ENCODE data around the gene TNIP2.
"Not testable (repeated sequence)": the region's sequence is repeated elsewhere in the genome, so short reads cannot be mapped to it uniquely, and the experiment has no call there.

The TNIP2 gene

DNA sequence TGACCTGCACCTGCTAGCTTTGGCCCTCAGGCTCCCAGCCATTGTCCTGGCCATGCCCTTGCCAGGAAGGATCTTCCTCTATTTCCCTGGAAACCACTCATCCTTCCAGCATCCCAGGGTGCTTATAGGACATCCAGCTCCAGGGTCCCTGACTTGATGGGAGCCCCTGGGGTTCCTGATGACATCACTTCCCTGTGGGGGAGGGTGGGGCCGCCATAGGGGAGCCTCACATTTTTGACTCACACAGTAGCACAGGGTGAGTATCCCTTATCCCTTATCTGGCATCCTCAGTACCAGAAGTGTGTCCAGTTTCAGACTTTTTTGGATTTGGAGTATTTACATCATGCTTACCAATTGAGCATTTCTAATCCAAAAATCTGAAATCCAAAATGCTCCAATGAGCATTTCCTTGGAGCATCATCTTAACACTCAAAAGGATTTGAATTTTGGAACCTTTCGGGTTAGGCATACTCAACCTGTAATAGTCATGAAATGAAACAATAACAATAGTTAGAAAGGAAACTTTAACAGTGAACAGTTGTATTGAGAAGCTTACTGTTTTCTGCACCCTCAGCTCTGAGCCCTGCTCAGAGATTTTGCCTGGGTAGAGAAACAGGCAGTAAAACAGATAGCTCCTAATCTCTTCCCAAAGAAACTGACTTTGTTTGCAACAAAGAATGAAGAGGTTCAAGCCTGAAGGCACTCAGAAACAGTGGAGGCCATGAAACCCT lies 22.1 kb downstream of the TNIP2 start:
- Mint-ChIP-seq H3K4me1 (peaks cover 15 to 36% of the 10 kb centered on the region in 2 donors), H3K4me3 (peak overlapping the region in 1 of 2 donors; percentile 21), H3K27me3 (no peaks in the 10 kb centered on the region), H3K27ac (peak overlapping the region; percentile 80), H3K9me3 (peaks cover 7 to 11% of the 10 kb centered on the region in 2 donors), H3K36me3 (peaks cover 50 to 59% of the 10 kb centered on the region in 2 donors)
- ATAC-seq (replicated peaks) (peak in 1 of 2 donors; percentile 20), DNase-seq (no peak)

GRCh38 chr4:2733001-2733843 lies 22.9 kb downstream of the TNIP2 start:
- peak overlapping the region; percentile 89 for H3K27ac Mint-ChIP-seq
- no peaks in the 10 kb centered on the region for H3K27me3 Mint-ChIP-seq
- peaks cover 15 to 32% of the 10 kb centered on the region in 2 donors for H3K4me1 Mint-ChIP-seq
- peaks cover 46 to 53% of the 10 kb centered on the region in 2 donors for H3K36me3 Mint-ChIP-seq
- peak in 1 of 2 donors; percentile 15 for ATAC-seq (replicated peaks)
- DNase-seq = no peak
- peaks cover 4 to 11% of the 10 kb centered on the region in 2 donors for H3K9me3 Mint-ChIP-seq
- no peak overlapping the region for H3K4me3 Mint-ChIP-seq

DNA sequence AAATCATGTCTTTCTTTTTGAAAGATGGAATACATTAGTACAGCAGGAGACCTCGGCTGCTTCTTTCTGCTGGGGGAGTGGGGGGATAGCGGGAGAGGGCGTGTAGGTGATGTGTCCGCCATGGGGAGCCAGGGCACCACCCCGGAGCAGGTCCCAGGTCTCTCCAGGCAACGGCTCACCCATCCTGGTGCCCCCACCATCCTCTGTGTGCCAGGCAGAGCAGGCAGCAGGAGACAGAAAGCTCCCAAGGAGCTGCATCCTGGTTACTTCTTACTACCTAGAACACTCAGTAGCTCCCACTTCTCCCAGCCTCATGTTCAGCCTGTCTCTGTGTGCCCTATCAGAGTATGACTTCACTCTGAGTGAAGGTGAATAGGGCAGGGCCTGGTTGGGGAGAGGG lies 23.6 kb downstream of the TNIP2 start:
- DNase-seq (no peak), ATAC-seq (replicated peaks) (no peak)
- Mint-ChIP-seq H3K9me3 (peaks cover 4 to 11% of the 10 kb centered on the region in 2 donors), H3K4me1 (peaks cover 15 to 31% of the 10 kb centered on the region in 2 donors), H3K27me3 (no peaks in the 10 kb centered on the region), H3K4me3 (no peak overlapping the region), H3K27ac (peak overlapping the region; percentile 89), H3K36me3 (peaks cover 45 to 51% of the 10 kb centered on the region in 2 donors)

GRCh38 chr4:2731907-2732317 lies 24.2 kb downstream of the TNIP2 start:
- H3K4me3 Mint-ChIP-seq = no peak overlapping the region
- peaks cover 45 to 51% of the 10 kb centered on the region in 2 donors for H3K36me3 Mint-ChIP-seq
- ATAC-seq (replicated peaks) (no peak), DNase-seq (no peak)
- H3K4me1 Mint-ChIP-seq = peaks cover 15 to 31% of the 10 kb centered on the region in 2 donors
- H3K27me3 Mint-ChIP-seq = no peaks in the 10 kb centered on the region
- no peak overlapping the region for H3K27ac Mint-ChIP-seq
- peaks cover 4 to 11% of the 10 kb centered on the region in 2 donors for H3K9me3 Mint-ChIP-seq

- ATAC-seq (replicated peaks) (no peak), DNase-seq (no peak)
- Mint-ChIP-seq H3K27me3 (no peaks in the 10 kb centered on the region), H3K27ac (no peak overlapping the region), H3K9me3 (peaks cover 0 to 3% of the 10 kb centered on the region in 2 donors), H3K4me3 (no peak overlapping the region), H3K36me3 (peaks cover 31 to 36% of the 10 kb centered on the region in 2 donors), H3K4me1 (peaks cover 13 to 19% of the 10 kb centered on the region in 2 donors)
Measured at GRCh38 chr4:2729533-2729875, 26.6 kb downstream of the TNIP2 start.

DNA sequence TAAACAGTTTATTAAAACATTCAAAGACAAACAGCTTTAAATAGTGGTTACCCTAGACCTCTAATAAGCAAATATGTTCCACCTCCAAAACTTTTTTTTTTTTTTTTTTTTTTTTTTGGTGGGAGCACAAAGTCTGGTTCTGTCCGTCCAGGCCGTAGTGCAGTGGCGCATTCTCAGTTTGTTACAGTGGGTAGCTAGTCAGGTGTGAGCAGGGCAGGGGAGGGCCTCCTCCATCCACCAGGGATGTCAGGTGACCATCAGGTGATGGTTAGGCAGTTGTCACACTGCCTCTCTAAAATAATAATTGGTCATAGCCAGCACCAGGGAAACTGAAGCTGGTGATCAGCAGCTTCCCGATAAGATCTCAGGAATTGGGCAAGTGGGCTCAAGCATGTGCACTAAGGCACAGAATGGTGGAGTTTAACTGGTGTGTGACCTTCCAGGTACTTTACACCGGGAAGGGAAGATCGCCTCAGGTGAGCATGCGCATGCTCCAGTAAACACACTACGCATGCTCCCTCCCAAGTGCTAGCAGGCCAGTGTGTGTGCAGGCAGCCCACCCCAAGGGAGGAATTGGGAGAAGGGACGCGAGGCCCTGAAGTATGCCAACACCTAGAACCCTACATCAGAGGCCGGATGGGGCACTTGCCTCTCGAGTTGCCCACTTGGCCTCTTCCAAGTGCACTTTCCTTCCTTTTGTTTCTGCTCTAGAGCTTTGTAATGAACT lies 27.2 kb downstream of the TNIP2 start:
- H3K27ac Mint-ChIP-seq = peak overlapping the region; percentile 16
- H3K4me3 Mint-ChIP-seq = no peak overlapping the region
- DNase-seq = no peak
- ATAC-seq (replicated peaks) = no peak
- H3K9me3 Mint-ChIP-seq = no peaks in the 10 kb centered on the region
- peaks cover 10 to 14% of the 10 kb centered on the region in 2 donors for H3K4me1 Mint-ChIP-seq
- H3K27me3 Mint-ChIP-seq = no peaks in the 10 kb centered on the region
- peaks cover 27 to 36% of the 10 kb centered on the region in 2 donors for H3K36me3 Mint-ChIP-seq

GRCh38 chr4:2728221-2728620 lies 27.9 kb downstream of the TNIP2 start:
- H3K36me3 Mint-ChIP-seq = peaks cover 22 to 33% of the 10 kb centered on the region in 2 donors
- DNase-seq (no peak), ATAC-seq (replicated peaks) (no peak)
- H3K4me1 Mint-ChIP-seq = peaks cover 5 to 6% of the 10 kb centered on the region in 2 donors
- no peaks in the 10 kb centered on the region for H3K9me3 Mint-ChIP-seq
- H3K27ac Mint-ChIP-seq = no peak overlapping the region
- no peak overlapping the region for H3K4me3 Mint-ChIP-seq
- no peaks in the 10 kb centered on the region for H3K27me3 Mint-ChIP-seq

DNA sequence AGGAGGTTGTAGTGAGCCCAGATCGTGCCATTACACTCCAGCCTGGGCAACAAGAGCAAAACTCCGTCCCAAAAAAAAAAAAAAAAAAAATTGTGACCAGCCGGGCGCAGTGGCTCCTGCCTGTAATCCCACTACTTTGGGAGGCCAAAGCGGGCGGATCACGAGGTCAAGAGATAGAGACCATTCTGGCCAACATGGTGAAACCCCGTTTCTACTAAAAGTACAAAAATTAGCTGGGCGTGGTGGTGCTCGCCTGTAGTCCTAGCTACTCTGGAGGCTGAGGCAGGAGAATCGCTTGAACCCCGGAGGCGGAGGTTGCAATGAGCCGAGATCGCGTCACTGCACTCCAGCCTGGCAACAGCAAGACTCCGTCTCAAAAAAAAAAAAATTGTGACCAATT lies 29.3 kb downstream of the TNIP2 start:
- not testable (repeated sequence) for H3K27me3 Mint-ChIP-seq; H3K4me1 Mint-ChIP-seq; H3K4me3 Mint-ChIP-seq; H3K9me3 Mint-ChIP-seq; H3K27ac Mint-ChIP-seq; DNase-seq; ATAC-seq (replicated peaks)
- peaks cover 23 to 26% of the 10 kb centered on the region in 2 donors for H3K36me3 Mint-ChIP-seq

- H3K9me3 Mint-ChIP-seq = no peaks in the 10 kb centered on the region
- no peak overlapping the region for H3K4me3 Mint-ChIP-seq
- peaks cover 22 to 24% of the 10 kb centered on the region in 2 donors for H3K36me3 Mint-ChIP-seq
- DNase-seq = no peak
- no peaks in the 10 kb centered on the region for H3K27me3 Mint-ChIP-seq
- no peak for ATAC-seq (replicated peaks)
- H3K4me1 Mint-ChIP-seq = peaks cover 0 to 4% of the 10 kb centered on the region in 2 donors
- H3K27ac Mint-ChIP-seq = no peak overlapping the region
Measured at GRCh38 chr4:2725380-2725779, 30.8 kb downstream of the TNIP2 start.

DNA sequence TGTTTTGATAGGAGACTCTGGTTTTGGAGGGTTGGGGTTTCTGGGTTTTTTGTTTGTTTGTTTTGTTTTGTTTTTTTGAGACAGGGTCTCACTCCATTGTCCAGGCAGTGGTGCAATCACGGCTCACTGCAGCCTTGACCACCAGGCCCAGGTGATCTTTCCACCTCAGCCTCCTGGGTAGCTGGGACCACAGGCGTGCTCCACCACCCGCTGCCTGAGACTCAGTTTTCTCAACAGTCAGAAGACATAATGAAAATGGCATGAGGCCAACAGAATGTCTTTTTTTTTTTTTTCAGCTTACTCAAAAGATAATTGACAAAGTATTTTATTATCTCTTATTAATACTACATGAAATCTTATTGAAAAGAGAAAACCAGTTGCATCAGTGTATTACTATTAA lies 32.4 kb downstream of the TNIP2 start:
- no peak for DNase-seq
- no peak overlapping the region for H3K4me3 Mint-ChIP-seq
- no peak overlapping the region for H3K27ac Mint-ChIP-seq
- peaks cover 21 to 28% of the 10 kb centered on the region in 2 donors for H3K36me3 Mint-ChIP-seq
- no peaks in the 10 kb centered on the region for H3K27me3 Mint-ChIP-seq
- no peak for ATAC-seq (replicated peaks)
- H3K4me1 Mint-ChIP-seq = peaks cover 0 to 4% of the 10 kb centered on the region in 2 donors
- no peaks in the 10 kb centered on the region for H3K9me3 Mint-ChIP-seq

GRCh38 chr4:2722033-2722432 lies 34.1 kb downstream of the TNIP2 start:
- Mint-ChIP-seq H3K36me3 (peaks cover 25 to 34% of the 10 kb centered on the region in 2 donors), H3K9me3 (no peaks in the 10 kb centered on the region), H3K27ac (no peak overlapping the region), H3K4me3 (no peak overlapping the region), H3K27me3 (no peaks in the 10 kb centered on the region), H3K4me1 (peaks cover 0 to 4% of the 10 kb centered on the region in 2 donors)
- ATAC-seq (replicated peaks) (no peak), DNase-seq (no peak)

- no peak for DNase-seq
- peaks cover 25 to 34% of the 10 kb centered on the region in 2 donors for H3K36me3 Mint-ChIP-seq
- H3K9me3 Mint-ChIP-seq = no peaks in the 10 kb centered on the region
- H3K27me3 Mint-ChIP-seq = no peaks in the 10 kb centered on the region
- H3K4me3 Mint-ChIP-seq = no peak overlapping the region
- no peak overlapping the region for H3K27ac Mint-ChIP-seq
- no peak for ATAC-seq (replicated peaks)
- H3K4me1 Mint-ChIP-seq = peaks cover 0 to 4% of the 10 kb centered on the region in 2 donors
Measured at GRCh38 chr4:2721586-2721985, 34.5 kb downstream of the TNIP2 start.

- Mint-ChIP-seq H3K4me3 (no peak overlapping the region), H3K9me3 (no peaks in the 10 kb centered on the region), H3K36me3 (peaks cover 37 to 45% of the 10 kb centered on the region in 2 donors), H3K27ac (no peak overlapping the region), H3K27me3 (no peaks in the 10 kb centered on the region), H3K4me1 (peaks cover 17 to 31% of the 10 kb centered on the region in 2 donors)
- no peak for ATAC-seq (replicated peaks)
- no peak for DNase-seq
Measured at GRCh38 chr4:2716236-2716635, 39.9 kb downstream of the TNIP2 start.

GRCh38 chr4:2715426-2715825 lies 40.7 kb downstream of the TNIP2 start:
- Mint-ChIP-seq H3K4me1 (peaks cover 19 to 31% of the 10 kb centered on the region in 2 donors), H3K4me3 (no peak overlapping the region), H3K36me3 (peaks cover 37 to 49% of the 10 kb centered on the region in 2 donors), H3K27ac (no peak overlapping the region), H3K9me3 (no peaks in the 10 kb centered on the region), H3K27me3 (no peaks in the 10 kb centered on the region)
- ATAC-seq (replicated peaks) = no peak
- no peak for DNase-seq
